ENCODE results near the gene DLG2.

- TF ChIP-seq CTCF (IDR thresholded peaks at IDR 0.05; ENCODE audit: low read depth, low read length) (no peak), EZH2phosphoT487 (IDR thresholded peaks at IDR 0.05; ENCODE audit: low read depth) (no peak)
These were observed 7.6 kb downstream of the DLG2 start for GRCh38 chr11:85619499-85619898.
